HG03097 (cell line): Measurements from ENCODE around the gene GPR137C.

Source experiments
- ATAC-seq: cut with Tn5 transposase; IDR thresholded peaks from one replicate; pipeline ENCODE4 v1.9.1; 2021; ENCODE audit not compliant: unreplicated experiment, low FRiP score

The GPR137C gene

GRCh38 chr14:52552063-52552988 lies at the start of gene GPR137C, which contains the start of gene TXNDC16:
Gene GPR137C, plus strand, starts transcription at chr14:52552836. Its CDS starts 312 bp downstream, at chr14:52553148.
Gene TXNDC16, minus strand, starts transcription at chr14:52552505. Its CDS starts 8,948 bp downstream, at chr14:52543557.
- peak; percentile 97 for ATAC-seq

- no peak for ATAC-seq
Observed at GRCh38 chr14:52513249-52513648, 39.4 kb upstream of the GPR137C start.

- ATAC-seq = no peak
Observed at GRCh38 chr14:52514046-52514811, 38.4 kb upstream of the GPR137C start.

GRCh38 chr14:52522033-52522432 lies 30.6 kb upstream of the GPR137C start:
- ATAC-seq = no peak

GRCh38 chr14:52522581-52523345 lies 29.9 kb upstream of the GPR137C start:
- ATAC-seq = no peak

- no peak for ATAC-seq
Observed at GRCh38 chr14:52527052-52527451, 25.6 kb upstream of the GPR137C start.

- ATAC-seq = no peak
Observed at GRCh38 chr14:52531481-52531880, 21.2 kb upstream of the GPR137C start.

- no peak for ATAC-seq
Observed at GRCh38 chr14:52536269-52536668, 16.4 kb upstream of the GPR137C start.

- no peak for ATAC-seq
Observed at GRCh38 chr14:52538623-52539022, 14.0 kb upstream of the GPR137C start.

- ATAC-seq = no peak
Observed at GRCh38 chr14:52545584-52546317, 6.9 kb upstream of the GPR137C start.

GRCh38 chr14:52546318-52546670 lies 6.3 kb upstream of the GPR137C start:
- no peak for ATAC-seq

- ATAC-seq = no peak
Observed at GRCh38 chr14:52547027-52547426, 5.6 kb upstream of the GPR137C start.

- ATAC-seq = no peak
Observed at GRCh38 chr14:52547526-52547925, 5.1 kb upstream of the GPR137C start.

GRCh38 chr14:52550661-52551060 lies 2.0 kb upstream of the GPR137C start:
- no peak for ATAC-seq

- no peak for ATAC-seq
Observed at GRCh38 chr14:52551205-52551604, 1.4 kb upstream of the GPR137C start.

- no peak for ATAC-seq
Observed at GRCh38 chr14:52551696-52552062, 957 bp upstream of the GPR137C start.

GRCh38 chr14:52553002-52553670 lies 500 bp downstream of the GPR137C start:
- ATAC-seq = peak; percentile 11

GRCh38 chr14:52553671-52554575 lies 1.3 kb downstream of the GPR137C start:
- ATAC-seq = no peak

GRCh38 chr14:52558688-52559087 lies 6.1 kb downstream of the GPR137C start:
- ATAC-seq = no peak
